H1 (cell line): ENCODE data around the gene SMYD5. TPM values are rescaled to one million over a fixed set of nuclear protein-coding genes. Genes with fewer than 3 reads are reported as not detected.

Source experiments
- BACH1 ChIP-seq: IDR thresholded peaks from 2 replicates; pipeline ENCODE4 v1.6.1; 2012; ENCODE audit warnings: low read length, improper control_type of control experiment
- CEBPB ChIP-seq: IDR thresholded peaks from 2 replicates; pipeline ENCODE4 v1.6.1; 2012; ENCODE audit warnings: low read depth, low read length
- CHD1 ChIP-seq: IDR thresholded peaks from 2 replicates; pipeline ENCODE4 v1.6.1; 2012; ENCODE audit warnings: low read depth, low read length, improper control_type of control experiment
- CTBP2 ChIP-seq: IDR thresholded peaks from 2 replicates; pipeline ENCODE4 v1.7.0; 2011; ENCODE audit warnings: borderline replicate concordance, mild to moderate bottlenecking, moderate library complexity, mixed read lengths, low read length; ENCODE audit not compliant: insufficient read depth, insufficient read length
- GABPA ChIP-seq: IDR thresholded peaks from 2 replicates; pipeline ENCODE4 v1.6.1; 2011; ENCODE audit warnings: mild to moderate bottlenecking, low read length, moderate library complexity, borderline replicate concordance; ENCODE audit not compliant: insufficient read depth
- KDM1A ChIP-seq: fragments of 200-600, 300-600 bp; sonication (generic); IDR thresholded peaks from 2 replicates; pipeline ENCODE4 v1.7.1; 2016; ENCODE audit warnings: mild to moderate bottlenecking, low read length, borderline replicate concordance
- RXRA ChIP-seq: IDR thresholded peaks from 2 replicates; pipeline ENCODE4 v1.6.1; 2011; ENCODE audit warnings: low read depth, mild to moderate bottlenecking, low read length, moderate library complexity; ENCODE audit not compliant: insufficient read depth
- SIRT6 ChIP-seq: IDR thresholded peaks from one replicate; pipeline ENCODE4 v1.7.1; 2012; ENCODE audit warnings: low read length, inconsistent platforms
- SP2 ChIP-seq: IDR thresholded peaks from 2 replicates; pipeline ENCODE4 v1.6.1; 2012; ENCODE audit warnings: mild to moderate bottlenecking, low read length, inconsistent platforms
- polyA plus RNA-seq, 7 experiments: library from polyadenylated mRNA; depleted of rRNA in 3 of 7; stranded (reverse) in 5 of 7; unstranded in 2 of 7; fragments of >200 nt in 5 of 7; fragments of 200-250 nt in 2 of 7; gene quantifications; 1 replicate in 5 of 7; 2 replicates in 1 of 7; 4 replicates in 1 of 7; pipeline versions ENCODE4 v1.2.1 to v1.2.3, GENCODE V29; 2011 to 2013; ENCODE audit warnings: missing spikeins in 2 of 7, mixed read lengths in 2 of 7
- total RNA-seq: library from RNA; stranded (reverse); fragmentation: NEBNext Ultra II Directional; extraction: Animal tissue kit (Norgen Biotek cat#: 25700); gene quantifications from 2 replicates; pipeline ENCODE4 v1.2.1, GENCODE V29; 2021

The SMYD5 gene
- total and polyA plus RNA-seq, 2 of the 8 experiments (the other 6 are each of a cell fraction or from before 2014, with no cell fraction given), result 35.2 to 56.7 TPM

DNA sequence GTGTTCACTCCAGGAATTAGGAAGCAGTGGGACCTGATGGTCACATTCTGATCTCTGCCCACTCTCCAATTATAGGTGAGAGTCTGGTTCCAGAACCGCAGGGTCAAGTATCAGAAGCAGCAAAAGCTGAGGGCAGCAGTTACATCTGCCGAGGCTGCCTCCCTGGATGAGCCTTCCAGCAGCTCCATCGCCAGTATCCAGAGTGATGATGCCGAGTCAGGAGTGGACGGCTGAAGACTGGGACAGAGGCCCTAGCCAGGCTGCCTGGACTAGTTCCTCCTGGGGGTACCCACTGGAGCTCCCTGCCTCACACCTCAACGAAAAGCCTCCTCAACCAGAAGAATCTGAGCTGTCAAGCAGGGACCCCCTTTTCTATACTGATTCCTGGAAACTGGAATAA, 3.3 kb upstream of the SMYD5 start (continued):
- TF ChIP-seq CEBPB (no peak), KDM1A (no peak), CHD1 (no peak), GABPA (no peak), RXRA (no peak), BACH1 (no peak), CTBP2 (no peak), SIRT6 (no peak), SP2 (no peak)
